ENCODE measurements around the gene FIGNL1. TPM values are rescaled to one million over a fixed set of nuclear protein-coding genes. Genes with fewer than 3 reads are reported as not detected.

FIGNL1 gene
- polyA plus RNA-seq, 2 donors, result 7.7 to 10.7 TPM

GRCh38 chr7:50436133-50436806 lies 13.9 kb downstream of the FIGNL1 start:
- no peaks in the 10 kb centered on the region for H3K9me3 ChIP-seq (ENCODE audit: control insufficient read depth in 2 of 2, insufficient read depth in 1 of 2, low read depth in 1 of 2, low read length in 1 of 2)
- H3K4me3 ChIP-seq (ENCODE audit: low read depth in 1 of 2, low read length in 2 of 2), result no peak overlapping the region
- H3K4me1 ChIP-seq (ENCODE audit: control insufficient read depth in 2 of 2, insufficient read depth in 2 of 2, low read length in 1 of 2), result peaks cover 0 to 2% of the 10 kb centered on the region in 2 donors
- peaks cover 0 to 9% of the 10 kb centered on the region in 2 donors for H3K36me3 ChIP-seq (ENCODE audit: control insufficient read depth in 2 of 2, insufficient read depth in 2 of 2, low read length in 1 of 2)
- H3K27me3 ChIP-seq (ENCODE audit: control insufficient read depth in 1 of 2, insufficient read depth in 2 of 2, low read length in 2 of 2), result no peaks in the 10 kb centered on the region
- WGBS, 2 donors, result 82 to 84% methylated on average over 3 of the region's 3 CpGs
- no peak overlapping the region for H3K27ac ChIP-seq (ENCODE audit: low read depth in 2 of 2, low read length in 1 of 2)

GRCh38 chr7:50431722-50432305 lies 18.3 kb downstream of the FIGNL1 start:
- H3K36me3 ChIP-seq (ENCODE audit: control insufficient read depth in 2 of 2, insufficient read depth in 2 of 2, low read length in 1 of 2), result no peaks in the 10 kb centered on the region
- H3K4me1 ChIP-seq (ENCODE audit: control insufficient read depth in 2 of 2, insufficient read depth in 2 of 2, low read length in 1 of 2), result peaks cover 0 to 2% of the 10 kb centered on the region in 2 donors
- no peak overlapping the region for H3K27ac ChIP-seq (ENCODE audit: low read depth in 2 of 2, low read length in 1 of 2)
- no peaks in the 10 kb centered on the region for H3K27me3 ChIP-seq (ENCODE audit: control insufficient read depth in 1 of 2, insufficient read depth in 2 of 2, low read length in 2 of 2)
- 70% methylated on average over 4 of the region's 4 CpGs for WGBS, 2 donors
- no peak overlapping the region for H3K4me3 ChIP-seq (ENCODE audit: low read depth in 1 of 2, low read length in 2 of 2)
- no peaks in the 10 kb centered on the region for H3K9me3 ChIP-seq (ENCODE audit: control insufficient read depth in 2 of 2, insufficient read depth in 1 of 2, low read depth in 1 of 2, low read length in 1 of 2)

GRCh38 chr7:50431316-50431715 lies 18.8 kb downstream of the FIGNL1 start:
- H3K36me3 ChIP-seq (ENCODE audit: control insufficient read depth in 2 of 2, insufficient read depth in 2 of 2, low read length in 1 of 2), result no peaks in the 10 kb centered on the region
- 66 to 68% methylated on average over 2 of the region's 2 CpGs for WGBS, 2 donors
- H3K9me3 ChIP-seq (ENCODE audit: control insufficient read depth in 2 of 2, insufficient read depth in 1 of 2, low read depth in 1 of 2, low read length in 1 of 2), result no peaks in the 10 kb centered on the region
- no peaks in the 10 kb centered on the region for H3K27me3 ChIP-seq (ENCODE audit: control insufficient read depth in 1 of 2, insufficient read depth in 2 of 2, low read length in 2 of 2)
- H3K4me1 ChIP-seq (ENCODE audit: control insufficient read depth in 2 of 2, insufficient read depth in 2 of 2, low read length in 1 of 2), result peaks cover 0 to 2% of the 10 kb centered on the region in 2 donors
- no peak overlapping the region for H3K4me3 ChIP-seq (ENCODE audit: low read depth in 1 of 2, low read length in 2 of 2)
- H3K27ac ChIP-seq (ENCODE audit: low read depth in 2 of 2, low read length in 1 of 2), result no peak overlapping the region

- Histone ChIP-seq H3K9me3 (ENCODE audit: control insufficient read depth in 2 of 2, insufficient read depth in 1 of 2, low read depth in 1 of 2, low read length in 1 of 2) (no peaks in the 10 kb centered on the region), H3K4me3 (ENCODE audit: low read depth in 1 of 2, low read length in 2 of 2) (no peak overlapping the region), H3K27ac (ENCODE audit: low read depth in 2 of 2, low read length in 1 of 2) (no peak overlapping the region), H3K4me1 (ENCODE audit: control insufficient read depth in 2 of 2, insufficient read depth in 2 of 2, low read length in 1 of 2) (no peaks in the 10 kb centered on the region), H3K27me3 (ENCODE audit: control insufficient read depth in 1 of 2, insufficient read depth in 2 of 2, low read length in 2 of 2) (no peaks in the 10 kb centered on the region), H3K36me3 (ENCODE audit: control insufficient read depth in 2 of 2, insufficient read depth in 2 of 2, low read length in 1 of 2) (no peaks in the 10 kb centered on the region)
- WGBS, 2 donors, result 79 to 84% methylated on average over 3 of the region's 3 CpGs
Observed at GRCh38 chr7:50428911-50429310, 21.2 kb downstream of the FIGNL1 start.

- no peaks in the 10 kb centered on the region for H3K4me1 ChIP-seq (ENCODE audit: control insufficient read depth in 2 of 2, insufficient read depth in 2 of 2, low read length in 1 of 2)
- H3K27me3 ChIP-seq (ENCODE audit: control insufficient read depth in 1 of 2, insufficient read depth in 2 of 2, low read length in 2 of 2), result no peaks in the 10 kb centered on the region
- WGBS, 2 donors, result 84 to 88% methylated on average over 2 of the region's 2 CpGs
- H3K36me3 ChIP-seq (ENCODE audit: control insufficient read depth in 2 of 2, insufficient read depth in 2 of 2, low read length in 1 of 2), result no peaks in the 10 kb centered on the region
- no peaks in the 10 kb centered on the region for H3K9me3 ChIP-seq (ENCODE audit: control insufficient read depth in 2 of 2, insufficient read depth in 1 of 2, low read depth in 1 of 2, low read length in 1 of 2)
- H3K27ac ChIP-seq (ENCODE audit: low read depth in 2 of 2, low read length in 1 of 2), result no peak overlapping the region
- no peak overlapping the region for H3K4me3 ChIP-seq (ENCODE audit: low read depth in 1 of 2, low read length in 2 of 2)
Observed at GRCh38 chr7:50427518-50427917, 22.6 kb downstream of the FIGNL1 start.

- no peak overlapping the region for H3K4me3 ChIP-seq (ENCODE audit: low read depth in 1 of 2, low read length in 2 of 2)
- no peaks in the 10 kb centered on the region for H3K4me1 ChIP-seq (ENCODE audit: control insufficient read depth in 2 of 2, insufficient read depth in 2 of 2, low read length in 1 of 2)
- no peak overlapping the region for H3K27ac ChIP-seq (ENCODE audit: low read depth in 2 of 2, low read length in 1 of 2)
- no peaks in the 10 kb centered on the region for H3K27me3 ChIP-seq (ENCODE audit: control insufficient read depth in 1 of 2, insufficient read depth in 2 of 2, low read length in 2 of 2)
- H3K9me3 ChIP-seq (ENCODE audit: control insufficient read depth in 2 of 2, insufficient read depth in 1 of 2, low read depth in 1 of 2, low read length in 1 of 2), result no peaks in the 10 kb centered on the region
- 71 to 87% methylated on average over 5 of the region's 5 CpGs for WGBS, 2 donors
- H3K36me3 ChIP-seq (ENCODE audit: control insufficient read depth in 2 of 2, insufficient read depth in 2 of 2, low read length in 1 of 2), result no peaks in the 10 kb centered on the region
Observed at GRCh38 chr7:50426280-50427045, 23.7 kb downstream of the FIGNL1 start.

GRCh38 chr7:50425318-50425717 lies 24.8 kb downstream of the FIGNL1 start:
- H3K36me3 ChIP-seq (ENCODE audit: control insufficient read depth in 2 of 2, insufficient read depth in 2 of 2, low read length in 1 of 2), result no peaks in the 10 kb centered on the region
- H3K4me1 ChIP-seq (ENCODE audit: control insufficient read depth in 2 of 2, insufficient read depth in 2 of 2, low read length in 1 of 2), result no peaks in the 10 kb centered on the region
- H3K9me3 ChIP-seq (ENCODE audit: control insufficient read depth in 2 of 2, insufficient read depth in 1 of 2, low read depth in 1 of 2, low read length in 1 of 2), result no peaks in the 10 kb centered on the region
- H3K27me3 ChIP-seq (ENCODE audit: control insufficient read depth in 1 of 2, insufficient read depth in 2 of 2, low read length in 2 of 2), result no peaks in the 10 kb centered on the region
- H3K27ac ChIP-seq (ENCODE audit: low read depth in 2 of 2, low read length in 1 of 2), result no peak overlapping the region
- 91% methylated on average over 6 of the region's 6 CpGs for WGBS, 2 donors
- no peak overlapping the region for H3K4me3 ChIP-seq (ENCODE audit: low read depth in 1 of 2, low read length in 2 of 2)

- H3K36me3 ChIP-seq (ENCODE audit: control insufficient read depth in 2 of 2, insufficient read depth in 2 of 2, low read length in 1 of 2), result no peaks in the 10 kb centered on the region
- H3K4me3 ChIP-seq (ENCODE audit: low read depth in 1 of 2, low read length in 2 of 2), result no peak overlapping the region
- H3K27ac ChIP-seq (ENCODE audit: low read depth in 2 of 2, low read length in 1 of 2), result no peak overlapping the region
- H3K9me3 ChIP-seq (ENCODE audit: control insufficient read depth in 2 of 2, insufficient read depth in 1 of 2, low read depth in 1 of 2, low read length in 1 of 2), result no peaks in the 10 kb centered on the region
- H3K4me1 ChIP-seq (ENCODE audit: control insufficient read depth in 2 of 2, insufficient read depth in 2 of 2, low read length in 1 of 2), result no peaks in the 10 kb centered on the region
- no peaks in the 10 kb centered on the region for H3K27me3 ChIP-seq (ENCODE audit: control insufficient read depth in 1 of 2, insufficient read depth in 2 of 2, low read length in 2 of 2)
- 66 to 68% methylated on average over 4 of the region's 4 CpGs for WGBS, 2 donors
Observed at GRCh38 chr7:50423860-50424259, 26.3 kb downstream of the FIGNL1 start.

- H3K27me3 ChIP-seq (ENCODE audit: control insufficient read depth in 1 of 2, insufficient read depth in 2 of 2, low read length in 2 of 2), result no peaks in the 10 kb centered on the region
- 88 to 91% methylated on average over 6 of the region's 6 CpGs for WGBS, 2 donors
- H3K27ac ChIP-seq (ENCODE audit: low read depth in 2 of 2, low read length in 1 of 2), result no peak overlapping the region
- no peaks in the 10 kb centered on the region for H3K9me3 ChIP-seq (ENCODE audit: control insufficient read depth in 2 of 2, insufficient read depth in 1 of 2, low read depth in 1 of 2, low read length in 1 of 2)
- no peaks in the 10 kb centered on the region for H3K4me1 ChIP-seq (ENCODE audit: control insufficient read depth in 2 of 2, insufficient read depth in 2 of 2, low read length in 1 of 2)
- no peak overlapping the region for H3K4me3 ChIP-seq (ENCODE audit: low read depth in 1 of 2, low read length in 2 of 2)
- no peaks in the 10 kb centered on the region for H3K36me3 ChIP-seq (ENCODE audit: control insufficient read depth in 2 of 2, insufficient read depth in 2 of 2, low read length in 1 of 2)
Observed at GRCh38 chr7:50422858-50423257, 27.3 kb downstream of the FIGNL1 start.
